Skin of body (tissue), 2 donors: ENCODE data around the gene PGM2. TPM values are rescaled to one million over a fixed set of nuclear protein-coding genes. Genes with fewer than 3 reads are reported as not detected.

Experiments used
- DNase-seq: peaks from one replicate; lab custom pipeline; 2025; lab: John Stamatoyannopoulos, UW
- total RNA-seq: library from RNA; depleted of rRNA; stranded (reverse); fragments of >200 nt; gene quantifications from one replicate; pipeline ENCODE4 v1.2.3, GENCODE V29; 2014

The PGM2 gene
- total RNA-seq, 1 donor from 2014 or later = 35.5 TPM

GRCh38 chr4:37896206-37896860, 69.8 kb downstream of the PGM2 start:
- DNase-seq = no peak

DNA sequence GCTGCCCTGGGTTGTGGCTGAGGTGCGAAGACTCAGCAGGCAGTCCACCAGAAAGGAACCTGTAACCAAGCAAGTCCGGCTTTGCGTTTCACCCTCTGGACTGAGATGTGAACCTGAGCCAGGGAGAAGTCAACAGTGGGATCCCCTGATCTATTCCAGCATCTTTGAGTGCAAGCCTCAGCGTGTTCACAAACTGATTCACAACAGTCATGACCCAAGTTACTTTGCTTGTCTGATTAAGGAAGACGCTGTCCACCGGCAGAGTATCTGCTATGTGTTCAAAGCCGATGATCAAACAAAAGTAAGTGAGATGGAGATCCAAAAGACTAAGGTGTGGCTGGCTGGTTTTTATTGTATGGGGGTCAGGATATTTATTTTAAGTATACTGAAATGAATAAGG, 75.7 kb downstream of the PGM2 start:
- no peak for DNase-seq

DNA sequence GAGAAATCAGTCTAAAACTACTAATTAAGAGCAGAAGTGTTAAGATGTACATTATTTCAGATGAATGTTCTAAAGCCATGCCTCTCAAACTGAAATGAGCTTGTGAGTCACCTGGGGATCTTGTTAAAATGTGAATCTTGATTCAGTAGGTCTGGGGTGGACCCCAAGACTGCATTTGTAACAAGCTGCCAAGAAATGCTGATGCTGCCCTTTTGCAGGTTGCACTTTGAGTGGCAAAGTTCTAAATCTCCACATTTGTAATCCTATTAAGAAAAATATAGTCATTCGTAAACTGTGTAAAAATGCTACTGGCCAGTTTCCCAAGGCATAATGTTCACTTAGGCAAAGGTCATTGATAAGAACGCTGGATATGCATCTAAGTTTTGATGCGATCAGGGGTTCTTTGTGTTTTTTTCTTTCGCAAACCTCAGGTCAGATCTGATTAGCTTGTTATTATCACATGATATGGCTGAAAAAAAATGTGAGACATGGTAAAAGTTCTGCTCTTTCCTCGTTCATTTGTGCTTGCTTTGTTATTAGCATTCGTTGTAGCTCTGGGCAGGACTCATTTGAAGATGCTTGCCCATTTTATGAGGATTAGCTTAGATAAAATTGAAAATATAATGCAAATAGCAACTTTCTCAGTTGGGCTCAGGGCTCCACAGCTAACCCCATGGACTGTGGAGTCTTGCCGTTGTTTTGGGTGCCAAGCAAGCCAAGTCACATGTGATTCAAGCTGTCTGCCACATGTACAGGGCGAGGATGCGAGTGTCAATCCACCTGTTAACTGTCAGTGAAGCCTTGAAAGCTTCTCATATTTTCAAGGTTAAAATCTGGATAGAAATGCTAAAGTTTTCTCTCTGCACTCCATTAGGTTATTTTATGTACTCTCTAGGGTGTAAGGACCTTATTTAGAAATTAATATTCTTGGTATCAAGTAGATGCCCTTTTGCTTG, 76.5 kb downstream of the PGM2 start:
- no peak for DNase-seq

- no peak for DNase-seq
Measured at GRCh38 chr4:37903901-37904300, 77.4 kb downstream of the PGM2 start.

DNA sequence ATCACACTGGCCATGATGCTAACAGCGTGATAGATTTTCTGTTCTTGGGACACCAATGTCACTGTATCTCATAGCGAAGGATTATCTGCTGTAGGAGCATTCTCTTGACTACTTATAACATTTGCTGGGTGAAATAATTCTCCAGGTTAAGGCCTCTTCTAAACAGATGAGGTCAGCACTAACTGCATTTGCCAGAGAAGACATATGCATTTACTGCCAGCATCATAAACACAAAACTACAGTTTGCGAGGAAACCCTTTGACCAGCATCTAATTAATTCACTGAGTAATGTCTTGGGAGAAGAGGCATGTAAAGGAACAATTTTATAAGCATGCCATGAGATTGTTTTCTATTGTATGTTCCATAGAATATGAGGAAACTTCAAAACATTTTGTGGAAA, 78.3 kb downstream of the PGM2 start:
- no peak for DNase-seq

- DNase-seq = no peak
Measured at GRCh38 chr4:37905533-37906169, 79.2 kb downstream of the PGM2 start.

DNA sequence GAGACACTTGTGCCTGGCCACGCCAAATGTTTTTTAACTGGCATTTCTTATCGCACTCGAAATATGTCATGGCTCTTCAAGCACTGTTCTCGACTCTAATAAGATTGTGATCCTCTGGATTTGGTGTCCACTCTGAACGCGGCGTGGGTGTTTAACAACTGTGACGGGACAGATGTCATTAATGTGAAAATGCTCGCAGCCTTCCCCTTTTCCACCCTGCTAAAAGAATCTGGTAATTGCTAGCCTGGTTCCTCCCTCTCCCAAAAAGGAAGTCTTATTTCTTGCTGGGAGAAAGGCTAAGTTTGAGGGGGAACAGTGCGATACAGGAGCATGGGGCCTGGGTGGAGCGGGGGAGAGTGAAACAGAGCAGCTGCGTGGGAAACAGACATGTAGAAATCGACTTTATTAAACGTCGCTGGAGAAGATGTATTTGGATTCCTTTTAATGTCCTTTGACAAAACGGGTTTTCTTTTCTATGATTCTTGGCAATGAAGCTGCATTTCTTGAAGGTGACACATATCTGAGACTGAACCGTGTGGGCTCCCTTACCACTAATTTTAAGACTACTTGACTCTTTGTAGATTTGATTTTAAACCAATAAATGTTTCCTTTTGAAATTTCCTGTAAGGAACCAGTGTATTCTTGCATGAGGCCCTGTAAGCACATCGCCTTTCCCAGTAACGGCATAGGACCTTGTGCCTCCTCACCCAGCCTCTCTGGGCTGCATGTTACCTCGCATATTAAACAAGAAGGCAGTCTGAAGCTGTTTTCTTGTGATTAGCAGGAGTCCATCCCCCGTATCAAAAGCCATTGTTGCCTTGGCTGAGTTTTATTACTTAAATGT, 82.2 kb downstream of the PGM2 start:
- no peak for DNase-seq

DNA sequence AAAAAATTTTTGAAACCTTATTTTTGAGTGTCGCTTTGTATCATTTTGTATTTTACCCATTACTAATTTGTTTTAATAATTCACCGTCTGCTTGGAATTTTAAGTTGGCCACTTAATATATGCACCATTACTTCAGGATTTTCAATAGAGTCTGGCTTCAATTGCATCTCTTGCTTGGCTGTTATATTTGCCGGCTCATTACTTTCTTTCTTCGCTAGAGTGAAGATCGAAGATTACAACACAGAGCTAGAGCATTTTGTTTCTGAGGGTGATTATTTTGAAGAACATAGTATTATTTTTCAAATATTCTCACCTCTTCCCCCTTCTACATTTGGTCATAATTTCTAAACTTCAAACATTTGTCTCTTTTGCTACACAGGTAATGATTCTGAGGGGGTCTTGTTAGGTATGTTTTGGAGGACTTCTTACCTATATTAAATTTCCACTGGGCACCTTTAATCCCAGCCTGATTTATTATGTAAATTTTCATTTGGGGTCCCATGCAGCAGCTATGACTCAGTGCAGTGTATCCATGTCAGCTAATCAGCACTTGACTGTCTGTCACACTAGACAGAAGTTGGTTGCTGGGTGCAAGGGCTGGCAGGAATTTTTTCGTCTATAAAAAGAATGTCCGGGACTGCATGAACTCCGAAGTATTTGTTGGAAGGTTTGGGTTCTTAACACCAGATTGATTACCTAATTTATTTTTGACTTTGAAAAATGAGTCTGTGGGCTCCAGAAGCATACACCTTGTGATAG, 83.0 kb downstream of the PGM2 start:
- no peak for DNase-seq

DNA sequence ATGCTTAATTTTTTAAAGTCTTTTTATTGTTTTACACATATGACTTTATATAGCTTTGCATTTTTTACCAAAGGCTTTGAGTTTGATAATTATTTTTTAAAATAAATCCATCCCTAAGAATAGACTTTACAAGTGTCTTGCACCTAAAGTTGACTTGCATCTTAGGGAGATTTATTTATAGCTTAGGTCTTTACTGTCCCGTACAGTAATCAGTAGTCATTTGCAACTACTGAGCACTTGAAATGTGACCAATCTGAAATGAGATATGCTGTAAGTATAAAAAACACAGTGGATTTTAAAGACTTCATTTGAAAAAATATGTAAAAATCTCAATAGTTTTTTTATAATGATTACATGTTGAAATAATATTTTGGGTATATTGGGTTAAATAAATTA, 83.6 kb downstream of the PGM2 start:
- no peak for DNase-seq

Other genes starting within 250 kb of the PGM2 start
- 48.1 TPM for gene RELL1, start 140.3 kb upstream of the PGM2 start, total RNA-seq
- gene TBC1D1, start 64.4 kb downstream of the PGM2 start, total RNA-seq = 45.2 TPM
- gene PTTG2, start 133.7 kb downstream of the PGM2 start, total RNA-seq = not detected